GM12873 (cell line): ENCODE data around the gene PHTF2.

ENCODE experiments used
- CTCF ChIP-seq: IDR thresholded peaks from 2 replicates; pipeline ENCODE4 v1.5.1; 2012; ENCODE audit warnings: low read depth, mild to moderate bottlenecking, moderate library complexity, low read length, control low read depth; ENCODE audit not compliant: insufficient read depth; ENCODE audit errors: missing control alignments

Gene PHTF2

GRCh38 chr7:77783545-77783944, 15.0 kb upstream of the PHTF2 start:
- no peak for TF ChIP-seq CTCF

GRCh38 chr7:77786018-77786417, 12.6 kb upstream of the PHTF2 start:
- no peak for TF ChIP-seq CTCF

GRCh38 chr7:77786741-77787140, 11.8 kb upstream of the PHTF2 start:
- TF ChIP-seq CTCF, result no peak

- no peak for TF ChIP-seq CTCF
These were observed 10.2 kb upstream of the PHTF2 start for GRCh38 chr7:77788327-77788902.

GRCh38 chr7:77791336-77791735, 7.2 kb upstream of the PHTF2 start:
- no peak for TF ChIP-seq CTCF

GRCh38 chr7:77791956-77792355, 6.6 kb upstream of the PHTF2 start:
- TF ChIP-seq CTCF, result no peak

GRCh38 chr7:77794000-77794399, 4.6 kb upstream of the PHTF2 start:
- no peak for TF ChIP-seq CTCF

- no peak for TF ChIP-seq CTCF
These were observed 2.5 kb upstream of the PHTF2 start for GRCh38 chr7:77796109-77796508.
